SK-N-SH treated with all-trans-retinoic acid at 6 μM for 48 hours (cell line): ENCODE measurements around the gene NTN1.

Experiments
- ATAC-seq: fragments of 200-7000 bp; cut with Tn5 transposase; 3 replicates; pipeline ENCODE4 v1.9.1; 2020; ENCODE audit warnings: mild to moderate bottlenecking, moderate library complexity
- ARNTL ChIP-seq: fragments of 450-650 bp; formaldehyde crosslinking; IDR thresholded peaks from 2 replicates; pipeline ENCODE4 v1.5.0; 2020; ENCODE audit warnings: low read depth, mild to moderate bottlenecking, moderate library complexity, borderline replicate concordance
- BACH2 ChIP-seq: fragments of 250-450 bp; sonication (Bioruptor Pico); IDR thresholded peaks from 2 replicates; pipeline ENCODE4 v1.9.0; 2021; ENCODE audit warnings: mild to moderate bottlenecking, borderline replicate concordance
- CREB5 ChIP-seq: fragments of 250-450 bp; sonication (Bioruptor Pico); IDR thresholded peaks from 2 replicates; pipeline ENCODE4 v1.5.1; 2020; ENCODE audit warnings: low read depth, mild to moderate bottlenecking, moderate library complexity
- CSDC2 ChIP-seq: fragments of 250-450 bp; sonication (Bioruptor Pico); IDR thresholded peaks from 2 replicates; pipeline ENCODE4 v1.5.0; 2020; ENCODE audit warnings: mild to moderate bottlenecking, moderate library complexity
- CSRNP3 ChIP-seq: fragments of 250-450 bp; sonication (Bioruptor Pico); IDR thresholded peaks from 2 replicates; pipeline ENCODE4 v1.5.1; 2021; ENCODE audit warnings: mild to moderate bottlenecking, moderate library complexity
- ESRRG ChIP-seq: fragments of 250-450 bp; sonication (Bioruptor Pico); IDR thresholded peaks from 2 replicates; pipeline ENCODE4 v1.6.1; 2021; ENCODE audit warnings: mild to moderate bottlenecking
- ISL1 ChIP-seq: fragments of 250-450 bp; sonication (Bioruptor Pico); IDR thresholded peaks from 2 replicates; pipeline ENCODE4 v2.1.2; 2022; ENCODE audit warnings: mild to moderate bottlenecking, moderate library complexity
- OSR1 ChIP-seq: fragments of 250-450 bp; sonication (Bioruptor Pico); IDR thresholded peaks from 2 replicates; pipeline ENCODE4 v1.8.0; 2022; ENCODE audit warnings: moderate library complexity, mild to moderate bottlenecking, inconsistent platforms
- POU6F1 ChIP-seq: fragments of 250-450 bp; sonication (Bioruptor Pico); IDR thresholded peaks from 2 replicates; pipeline ENCODE4 v1.8.0; 2021; ENCODE audit warnings: low read depth, mild to moderate bottlenecking, moderate library complexity, borderline replicate concordance
- PPARA ChIP-seq: fragments of 250-450 bp; sonication (Bioruptor Pico); IDR thresholded peaks from 2 replicates; pipeline ENCODE4 v1.5.0; 2020; ENCODE audit warnings: mild to moderate bottlenecking, borderline replicate concordance
- RARB ChIP-seq: fragments of 250-450 bp; sonication (Bioruptor Pico); IDR thresholded peaks from 2 replicates; pipeline ENCODE4 v1.8.0; 2021; ENCODE audit warnings: mild to moderate bottlenecking, moderate library complexity
- TOX ChIP-seq: fragments of 250-450 bp; sonication (Bioruptor Pico); IDR thresholded peaks from 2 replicates; pipeline ENCODE4 v1.8.0; 2021; ENCODE audit warnings: mild to moderate bottlenecking, moderate library complexity, borderline replicate concordance
- TSHZ2 ChIP-seq: fragments of 250-450 bp; sonication (Bioruptor Pico); IDR thresholded peaks from 2 replicates; pipeline ENCODE4 v1.5.0; 2020; ENCODE audit warnings: mild to moderate bottlenecking, moderate library complexity
- ZC3H10 ChIP-seq: fragments of 250-450 bp; sonication (Bioruptor Pico); IDR thresholded peaks from 2 replicates; pipeline ENCODE4 v1.5.1; 2021; ENCODE audit warnings: mild to moderate bottlenecking, moderate library complexity
- ZFP3 ChIP-seq: fragments of 250-450 bp; sonication (Bioruptor Pico); IDR thresholded peaks from 2 replicates; pipeline ENCODE4 v1.5.0; 2020; ENCODE audit warnings: mild to moderate bottlenecking, moderate library complexity
- ZFP30 ChIP-seq: fragments of 450-650 bp; formaldehyde crosslinking; IDR thresholded peaks from 2 replicates; pipeline ENCODE4 v1.5.0; 2022; ENCODE audit warnings: mild to moderate bottlenecking, moderate library complexity
- ZNF565 ChIP-seq: fragments of 450-650 bp; formaldehyde crosslinking; conservative IDR thresholded peaks from 2 replicates; pipeline ENCODE4 v1.5.0; 2020; ENCODE audit warnings: low read depth, mild to moderate bottlenecking, moderate library complexity
- ZNF70 ChIP-seq: fragments of 450-650 bp; formaldehyde crosslinking; IDR thresholded peaks from 2 replicates; pipeline ENCODE4 v1.5.0; 2020; ENCODE audit warnings: mild to moderate bottlenecking, moderate library complexity
- ZNF8 ChIP-seq: fragments of 450-650 bp; formaldehyde crosslinking; IDR thresholded peaks from 2 replicates; pipeline ENCODE4 v1.5.0; 2020; ENCODE audit warnings: mild to moderate bottlenecking, moderate library complexity
- TF ChIP-seq, protein P1 (sequence below): fragments of 250-450 bp; sonication (Bioruptor Pico); IDR thresholded peaks from 2 replicates; pipeline ENCODE4 v1.8.0; 2020; ENCODE audit warnings: mild to moderate bottlenecking, moderate library complexity, borderline replicate concordance

NTN1 gene

GRCh38 chr17:9218064-9218635 is 196.8 kb downstream of the NTN1 start (continued):
- TF ChIP-seq CSRNP3 (CRISPR knock-in tag) (no peak), ZNF70 (CRISPR knock-in tag) (no peak), ZFP3 (CRISPR knock-in tag) (no peak)
- TF ChIP-seq, protein P1, sequence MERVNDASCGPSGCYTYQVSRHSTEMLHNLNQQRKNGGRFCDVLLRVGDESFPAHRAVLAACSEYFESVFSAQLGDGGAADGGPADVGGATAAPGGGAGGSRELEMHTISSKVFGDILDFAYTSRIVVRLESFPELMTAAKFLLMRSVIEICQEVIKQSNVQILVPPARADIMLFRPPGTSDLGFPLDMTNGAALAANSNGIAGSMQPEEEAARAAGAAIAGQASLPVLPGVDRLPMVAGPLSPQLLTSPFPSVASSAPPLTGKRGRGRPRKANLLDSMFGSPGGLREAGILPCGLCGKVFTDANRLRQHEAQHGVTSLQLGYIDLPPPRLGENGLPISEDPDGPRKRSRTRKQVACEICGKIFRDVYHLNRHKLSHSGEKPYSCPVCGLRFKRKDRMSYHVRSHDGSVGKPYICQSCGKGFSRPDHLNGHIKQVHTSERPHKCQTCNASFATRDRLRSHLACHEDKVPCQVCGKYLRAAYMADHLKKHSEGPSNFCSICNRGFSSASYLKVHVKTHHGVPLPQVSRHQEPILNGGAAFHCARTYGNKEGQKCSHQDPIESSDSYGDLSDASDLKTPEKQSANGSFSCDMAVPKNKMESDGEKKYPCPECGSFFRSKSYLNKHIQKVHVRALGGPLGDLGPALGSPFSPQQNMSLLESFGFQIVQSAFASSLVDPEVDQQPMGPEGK (CRISPR knock-in tag), result no peak

DNA sequence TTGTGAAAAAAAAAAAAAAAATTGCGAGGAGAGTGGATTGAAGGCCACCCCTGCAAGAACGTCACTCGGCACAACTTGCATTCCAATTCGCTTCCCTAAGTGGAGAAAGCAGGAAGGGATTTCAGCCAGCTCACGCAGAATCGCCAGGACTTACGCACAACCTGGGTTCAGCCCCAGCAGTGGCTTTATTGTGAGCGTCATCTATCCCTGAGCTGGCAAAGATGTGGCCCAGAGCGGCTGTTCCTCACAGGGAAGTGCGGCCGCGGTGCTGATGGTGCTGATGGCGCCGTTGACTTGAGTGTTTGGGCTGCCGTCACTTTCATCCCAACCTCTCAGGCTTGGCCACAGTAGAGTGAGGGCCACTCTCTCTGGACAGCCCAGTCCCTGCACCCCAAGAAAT is 197.6 kb downstream of the NTN1 start:
- no peak for TF ChIP-seq ESRRG
- ATAC-seq, result no peak

DNA sequence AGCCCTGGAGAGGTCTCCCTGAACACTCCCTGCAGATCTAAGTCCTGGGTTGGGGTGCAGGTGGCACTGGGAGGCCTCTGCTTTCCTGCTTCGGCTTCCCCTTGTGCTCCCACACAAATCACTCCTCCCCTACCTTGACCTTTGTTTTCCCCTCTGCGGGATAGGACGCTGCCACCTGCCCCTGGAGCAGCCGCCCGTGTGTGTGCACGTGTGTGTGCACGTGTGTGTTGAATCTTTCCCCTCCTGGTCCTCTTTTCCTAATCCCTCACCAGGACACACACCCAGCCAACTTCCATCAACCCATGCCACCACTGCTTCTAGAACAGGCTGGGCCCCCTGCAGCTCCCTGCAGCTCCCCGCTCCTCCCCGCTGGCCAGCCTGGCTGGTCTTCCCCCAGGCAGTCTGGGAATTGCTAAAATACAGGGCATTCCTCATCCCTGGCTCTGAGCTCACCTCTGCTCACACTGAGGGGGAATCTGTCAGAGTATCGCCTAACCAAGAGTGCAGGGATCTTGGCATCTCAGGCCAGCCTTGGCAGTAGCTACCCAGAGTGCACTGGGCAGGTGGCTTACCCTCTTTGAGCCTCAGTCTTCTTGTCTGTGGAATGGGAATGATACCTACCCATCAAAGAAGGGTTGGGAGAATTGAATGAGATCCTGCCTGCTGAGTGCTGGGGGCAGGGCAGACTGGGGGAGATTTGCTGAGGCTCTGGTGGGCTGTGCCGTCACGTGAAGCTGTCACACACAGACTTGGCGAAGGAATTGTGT is 198.5 kb downstream of the NTN1 start:
- TF ChIP-seq ARNTL (CRISPR knock-in tag) (no peak), OSR1 (CRISPR knock-in tag) (no peak), PPARA (CRISPR knock-in tag) (no peak), ZNF565 (CRISPR knock-in tag) (no peak), BACH2 (no peak), ZNF8 (CRISPR knock-in tag) (no peak), POU6F1 (CRISPR knock-in tag) (no peak), ZC3H10 (no peak), CSDC2 (CRISPR knock-in tag) (no peak), TOX (CRISPR knock-in tag) (no peak), ESRRG (no peak), ISL1 (CRISPR knock-in tag) (no peak), CREB5 (CRISPR knock-in tag) (no peak), CSRNP3 (CRISPR knock-in tag) (no peak), ZFP30 (CRISPR knock-in tag) (no peak), TSHZ2 (CRISPR knock-in tag) (no peak), ZNF70 (CRISPR knock-in tag) (no peak), RARB (CRISPR knock-in tag) (no peak)
- no peak for ATAC-seq
